ENCODE data around the gene MRPS23. TPM values are rescaled to one million over a fixed set of nuclear protein-coding genes. Genes with fewer than 3 reads are reported as not detected.

Gene MRPS23
- total and polyA plus RNA-seq, 2 of the 8 experiments (the other 6 are each of a cell fraction or from before 2014, with no cell fraction given) = 38.6 to 60.4 TPM

GRCh38 chr17:57876866-57877237 lies 27.0 kb upstream of the MRPS23 start (continued):
- TF ChIP-seq E2F6 (IDR thresholded peaks at IDR 0.05) (no peak), KDM4A (IDR thresholded peaks at IDR 0.05; ENCODE audit: low read depth, low read length, severe bottlenecking) (no peak), KDM5A (IDR thresholded peaks at IDR 0.05; ENCODE audit: low read length) (no peak), RFX5 (IDR thresholded peaks at IDR 0.05; ENCODE audit: borderline replicate concordance, low read depth, low read length) (no peak), NRF1 (IDR thresholded peaks at IDR 0.05; ENCODE audit: low read depth, low read length) (no peak), SIRT6 (IDR thresholded peaks at IDR 0.05; ENCODE audit: low read length) (no peak), SIN3A (conservative IDR thresholded peaks at IDR 0.05 in 1 of 2, IDR thresholded peaks at IDR 0.05 in 1 of 2; ENCODE audit: low read depth in 1 of 2, low read length in 2 of 2) (no peak), SUZ12 (IDR thresholded peaks at IDR 0.05; ENCODE audit: low read length) (no peak), TBP (IDR thresholded peaks at IDR 0.05; ENCODE audit: low read depth, low read length) (no peak)
